ENCODE results near the gene ACAA1. TPM values are rescaled to one million over a fixed set of nuclear protein-coding genes. Genes with fewer than 3 reads are reported as not detected.
A peak's percentile ranks its signal among the peaks of the same experiment; 100 is the strongest.
"Not testable (repeated sequence)": the region's sequence is repeated elsewhere in the genome, so short reads cannot be mapped to it uniquely, and the experiment has no call there.

Gene ACAA1
- polyA plus RNA-seq, 3 donors from 2014 or later: 74.8 to 113 (median 82.8) TPM

GRCh38 chr3:38163841-38164642, 27.1 kb upstream of the ACAA1 start:
- DNase-seq: no peak
- Mint-ChIP-seq H3K9me3 (no peaks in the 10 kb centered on the region), H3K27ac (peak overlapping the region; percentile 99 to 100 (median 100)), H3K4me3 (peak overlapping the region; percentile 94 to 97 (median 96)), H3K27me3 (ENCODE audit: low read depth in 3 of 3) (peaks cover 9 to 18% (median 10%) of the 10 kb centered on the region in 3 donors), H3K4me1 (peaks cover 33 to 42% of the 10 kb centered on the region in 2 donors), H3K36me3 (no peaks in the 10 kb centered on the region)

DNA sequence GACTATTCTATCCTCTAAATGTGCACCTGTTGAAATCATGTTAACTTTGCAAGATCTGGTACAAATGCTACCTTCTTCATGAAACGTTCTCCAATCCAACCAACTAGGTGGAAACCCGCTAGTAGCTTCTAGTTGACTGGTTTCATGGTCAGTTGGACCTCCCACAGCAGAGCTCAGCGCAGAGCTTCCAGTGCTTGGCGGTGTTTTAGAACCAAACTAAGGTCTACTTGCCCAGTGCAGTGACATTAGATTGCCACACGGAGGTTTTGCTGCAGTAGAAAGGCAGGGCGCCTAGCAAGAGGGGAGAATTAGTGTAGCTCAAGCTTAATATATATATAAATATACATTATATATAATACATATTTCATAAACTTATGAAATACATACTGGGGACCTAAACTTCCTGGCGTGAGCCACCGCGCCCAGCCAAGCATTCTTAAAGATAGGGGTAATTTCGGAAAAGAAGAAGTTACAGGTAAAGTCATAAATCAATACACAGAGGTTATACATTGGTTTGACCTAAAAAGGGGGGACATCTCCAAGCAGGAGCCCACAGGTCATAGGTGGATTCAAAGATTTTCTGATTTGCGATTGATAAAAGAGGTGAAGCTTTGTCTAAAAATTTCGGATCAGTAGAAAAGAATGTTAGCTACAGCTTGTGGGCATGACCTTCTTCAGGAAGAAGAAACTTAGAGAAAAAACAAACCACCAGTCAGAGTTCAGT, 26.4 kb upstream of the ACAA1 start:
- Mint-ChIP-seq H3K27me3 (ENCODE audit: low read depth in 3 of 3) (peaks cover 9 to 18% (median 10%) of the 10 kb centered on the region in 3 donors), H3K36me3 (no peaks in the 10 kb centered on the region), H3K27ac (peak overlapping the region in 5 of 6 donors; percentile 69 to 100 (median 100)), H3K9me3 (no peaks in the 10 kb centered on the region), H3K4me3 (peak overlapping the region; percentile 5 to 95 (median 49)), H3K4me1 (peaks cover 29 to 37% of the 10 kb centered on the region in 2 donors)
- no peak for DNase-seq

DNA sequence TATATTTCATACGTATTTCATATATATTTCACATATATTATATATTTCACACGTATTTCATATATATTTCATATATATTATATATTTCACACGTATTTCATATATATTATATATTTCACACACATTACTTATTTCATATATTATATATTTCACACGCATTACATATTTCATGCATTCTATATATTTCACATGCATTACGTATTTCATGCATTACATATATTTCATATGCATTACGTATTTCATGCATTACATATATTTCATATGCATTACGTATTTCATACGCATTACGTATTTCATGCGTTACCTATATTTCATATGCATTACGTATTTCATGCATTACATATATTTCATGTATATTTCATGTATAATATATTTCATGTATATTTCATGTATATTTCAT, 23.8 kb upstream of the ACAA1 start:
- DNase-seq, H3K36me3 Mint-ChIP-seq, H3K27ac Mint-ChIP-seq, H3K9me3 Mint-ChIP-seq, H3K4me3 Mint-ChIP-seq: not testable (repeated sequence)
- peaks cover 11 to 12% of the 10 kb centered on the region in 2 donors for H3K4me1 Mint-ChIP-seq
- H3K27me3 Mint-ChIP-seq (ENCODE audit: low read depth in 3 of 3): peaks cover 7 to 14% (median 9%) of the 10 kb centered on the region in 3 donors

DNA sequence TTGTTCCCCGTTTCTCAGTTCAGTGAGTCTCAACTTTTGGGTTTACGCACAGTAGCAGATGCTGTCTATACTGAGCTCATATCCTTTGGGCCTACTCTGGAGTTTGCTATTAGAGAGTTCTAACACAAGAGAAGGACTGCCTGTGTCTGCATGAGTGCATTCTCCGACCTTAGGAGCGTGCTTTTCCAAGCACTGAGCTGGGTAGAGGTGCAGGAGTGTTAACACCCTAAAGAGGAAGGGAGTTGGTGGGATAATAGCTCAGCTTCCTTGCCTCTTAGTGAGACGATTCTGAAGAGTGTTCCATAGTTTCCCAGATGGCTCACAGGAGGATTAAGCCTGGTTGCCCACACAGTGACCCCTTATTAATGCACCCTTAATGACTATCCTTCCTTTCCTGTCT, 21.5 kb upstream of the ACAA1 start:
- Mint-ChIP-seq H3K4me3 (no peak overlapping the region), H3K9me3 (no peaks in the 10 kb centered on the region), H3K36me3 (no peaks in the 10 kb centered on the region), H3K27ac (no peak overlapping the region), H3K4me1 (no peaks in the 10 kb centered on the region), H3K27me3 (ENCODE audit: low read depth in 3 of 3) (peaks cover 0 to 4% (median 0%) of the 10 kb centered on the region in 3 donors)
- DNase-seq: no peak

- no peak overlapping the region for H3K4me3 Mint-ChIP-seq
- H3K4me1 Mint-ChIP-seq: peaks cover 4% of the 10 kb centered on the region in 2 donors
- H3K27me3 Mint-ChIP-seq (ENCODE audit: low read depth in 3 of 3): peaks cover 0 to 4% (median 0%) of the 10 kb centered on the region in 3 donors
- peaks cover 0 to 3% (median 0%) of the 10 kb centered on the region in 3 donors for H3K36me3 Mint-ChIP-seq
- H3K27ac Mint-ChIP-seq: no peak overlapping the region
- H3K9me3 Mint-ChIP-seq: no peaks in the 10 kb centered on the region
- DNase-seq: no peak
Measured at GRCh38 chr3:38157595-38157994, 20.7 kb upstream of the ACAA1 start.

- peaks cover 6 to 8% of the 10 kb centered on the region in 2 donors for H3K4me1 Mint-ChIP-seq
Measured at GRCh38 chr3:38157117-38157516, 20.2 kb upstream of the ACAA1 start.

DNA sequence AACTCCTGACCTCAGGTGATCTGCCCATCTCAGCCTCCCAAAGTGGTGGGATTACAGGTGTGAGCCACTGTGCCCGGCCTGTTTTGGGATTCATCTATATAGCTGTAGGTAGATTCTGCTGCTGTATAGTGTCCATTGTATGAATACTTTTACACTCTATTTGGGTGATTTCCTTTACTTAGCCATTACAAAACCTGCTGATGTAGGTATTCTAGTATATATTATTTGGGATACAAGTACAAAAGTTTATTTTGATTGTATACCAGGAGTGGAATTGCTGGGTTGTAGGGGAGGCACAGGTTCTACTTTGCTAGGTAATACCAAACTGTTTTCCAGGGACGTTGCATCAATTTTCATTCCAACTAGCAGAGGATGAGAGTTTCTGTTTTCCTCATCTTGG, 18.9 kb upstream of the ACAA1 start:
- peaks cover 0 to 3% (median 0%) of the 10 kb centered on the region in 3 donors for H3K36me3 Mint-ChIP-seq
- DNase-seq: no peak
- peaks cover 14 to 21% of the 10 kb centered on the region in 2 donors for H3K4me1 Mint-ChIP-seq
- H3K27ac Mint-ChIP-seq: no peak overlapping the region
- H3K9me3 Mint-ChIP-seq: no peaks in the 10 kb centered on the region
- no peak overlapping the region for H3K4me3 Mint-ChIP-seq
- H3K27me3 Mint-ChIP-seq (ENCODE audit: low read depth in 3 of 3): peaks cover 0 to 4% (median 0%) of the 10 kb centered on the region in 3 donors

More at GRCh38 chr3:38157117-38157516, 20.2 kb upstream of the ACAA1 start:
- no peak overlapping the region for H3K4me3 Mint-ChIP-seq
- H3K27ac Mint-ChIP-seq: no peak overlapping the region
- no peaks in the 10 kb centered on the region for H3K9me3 Mint-ChIP-seq
- H3K36me3 Mint-ChIP-seq: peaks cover 0 to 3% (median 0%) of the 10 kb centered on the region in 3 donors
- no peak for DNase-seq
- H3K27me3 Mint-ChIP-seq (ENCODE audit: low read depth in 3 of 3): peaks cover 0 to 4% (median 0%) of the 10 kb centered on the region in 3 donors

GRCh38 chr3:38154625-38155255, 17.8 kb upstream of the ACAA1 start:
- H3K27ac Mint-ChIP-seq: no peak overlapping the region
- no peaks in the 10 kb centered on the region for H3K9me3 Mint-ChIP-seq
- no peak for DNase-seq
- peaks cover 0 to 4% (median 0%) of the 10 kb centered on the region in 3 donors for H3K27me3 Mint-ChIP-seq (ENCODE audit: low read depth in 3 of 3)
- H3K4me3 Mint-ChIP-seq: no peak overlapping the region
- peaks cover 14 to 22% of the 10 kb centered on the region in 2 donors for H3K4me1 Mint-ChIP-seq
- peaks cover 0 to 3% (median 0%) of the 10 kb centered on the region in 3 donors for H3K36me3 Mint-ChIP-seq

DNA sequence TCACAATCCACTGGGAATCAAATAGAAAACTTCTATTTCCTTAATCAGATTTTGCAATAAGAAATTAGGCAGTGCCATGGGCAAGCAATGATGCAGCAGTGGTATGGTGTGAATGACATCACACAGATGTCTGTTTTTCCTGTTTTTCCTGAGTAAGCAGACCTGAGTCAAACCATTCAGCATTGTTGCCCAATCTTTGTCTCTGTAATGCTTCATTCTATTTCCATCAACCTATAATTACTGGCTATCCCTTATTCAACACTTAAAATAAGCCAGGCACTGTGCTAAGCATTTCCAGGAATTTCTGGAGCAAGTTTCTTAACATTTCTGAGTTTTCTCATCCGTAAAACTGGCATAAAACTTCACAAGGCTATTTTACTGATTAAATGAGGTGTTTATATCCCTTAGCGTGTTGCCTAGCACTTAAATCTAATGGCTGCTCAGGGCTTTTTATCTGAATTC, 17.1 kb upstream of the ACAA1 start:
- Mint-ChIP-seq H3K27me3 (ENCODE audit: low read depth in 3 of 3) (peaks cover 0 to 4% (median 0%) of the 10 kb centered on the region in 3 donors), H3K9me3 (no peaks in the 10 kb centered on the region), H3K36me3 (peaks cover 0 to 3% (median 0%) of the 10 kb centered on the region in 3 donors), H3K4me1 (peaks cover 14 to 22% of the 10 kb centered on the region in 2 donors), H3K4me3 (no peak overlapping the region), H3K27ac (no peak overlapping the region)
- no peak for DNase-seq

DNA sequence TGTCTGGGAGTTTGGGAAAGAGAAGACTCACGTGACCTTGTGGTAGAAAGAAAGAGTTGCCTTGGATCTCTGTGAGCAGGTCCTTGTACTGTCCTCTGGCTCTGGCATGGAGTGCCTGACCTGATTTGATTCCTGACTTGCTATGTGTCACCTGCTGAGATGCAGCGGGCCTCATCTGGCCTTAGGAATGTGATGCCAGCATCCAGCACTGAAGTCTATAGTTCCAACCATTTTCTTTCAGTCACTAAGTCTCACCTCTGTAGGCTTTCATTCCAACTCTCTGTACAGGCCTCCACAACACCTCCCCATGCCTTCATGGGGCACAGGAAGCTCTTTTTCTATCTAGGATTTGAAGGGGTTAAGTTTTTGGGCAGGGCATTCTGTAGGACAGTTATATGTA, 16.3 kb upstream of the ACAA1 start:
- H3K9me3 Mint-ChIP-seq: no peaks in the 10 kb centered on the region
- peaks cover 14 to 22% of the 10 kb centered on the region in 2 donors for H3K4me1 Mint-ChIP-seq
- peak overlapping the region in 2 of 6 donors; percentile 29 to 45 for H3K27ac Mint-ChIP-seq
- no peak overlapping the region for H3K4me3 Mint-ChIP-seq
- peaks cover 0 to 4% (median 0%) of the 10 kb centered on the region in 3 donors for H3K27me3 Mint-ChIP-seq (ENCODE audit: low read depth in 3 of 3)
- DNase-seq: no peak
- peaks cover 0 to 3% (median 0%) of the 10 kb centered on the region in 3 donors for H3K36me3 Mint-ChIP-seq

DNA sequence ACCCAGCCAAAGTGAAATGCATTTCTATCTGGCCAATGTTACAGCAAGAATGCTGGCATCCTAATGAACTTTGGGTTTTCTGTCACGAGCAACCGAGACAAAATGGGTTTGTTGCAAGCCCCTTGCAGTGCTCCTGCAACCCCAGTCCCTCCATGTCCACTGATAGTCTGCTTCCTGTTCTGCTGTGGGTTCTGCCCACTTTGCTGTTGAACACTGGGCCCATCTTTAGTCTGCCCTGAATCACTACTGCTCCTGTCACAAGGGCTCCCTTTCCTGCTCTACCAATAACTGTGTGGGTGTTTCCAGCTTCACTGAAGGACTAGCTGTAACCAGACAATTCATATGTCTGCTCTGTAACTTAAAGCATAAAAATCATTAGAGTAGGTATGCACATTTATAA, 15.7 kb upstream of the ACAA1 start:
- Mint-ChIP-seq H3K27me3 (ENCODE audit: low read depth in 3 of 3) (peaks cover 0 to 4% (median 0%) of the 10 kb centered on the region in 3 donors), H3K4me3 (no peak overlapping the region), H3K9me3 (no peaks in the 10 kb centered on the region), H3K36me3 (peaks cover 0 to 3% (median 0%) of the 10 kb centered on the region in 3 donors), H3K4me1 (peaks cover 14 to 22% of the 10 kb centered on the region in 2 donors), H3K27ac (peak overlapping the region in 4 of 6 donors; percentile 71 to 83 (median 80))
- DNase-seq: no peak

DNA sequence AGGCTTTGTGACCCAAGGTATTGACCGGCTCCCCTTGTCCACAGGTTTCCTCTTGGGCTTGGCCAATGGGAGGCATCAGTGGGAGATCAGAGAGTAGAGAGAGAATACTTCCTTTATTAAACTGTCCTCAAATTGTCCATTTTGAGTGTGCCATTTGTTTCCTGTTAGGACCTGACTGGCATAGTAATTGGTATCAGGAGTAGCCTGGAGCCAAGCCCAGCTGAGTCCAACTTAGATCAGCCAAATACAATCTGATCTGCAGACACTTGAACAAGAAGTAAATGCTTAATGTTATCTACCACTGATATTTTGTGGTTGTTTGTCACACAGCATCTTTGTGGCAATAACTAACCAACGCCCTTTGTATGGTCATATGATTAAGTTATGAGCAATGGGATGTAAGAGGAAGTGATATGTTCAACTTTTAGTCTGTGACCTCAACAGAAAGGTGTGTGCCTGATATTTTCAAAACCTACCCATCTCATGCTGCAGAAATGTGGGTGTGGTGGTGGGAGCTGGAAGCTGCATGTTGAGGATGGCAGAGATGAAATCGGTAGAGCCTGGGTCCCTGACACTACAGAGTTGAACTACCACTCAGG, 14.8 kb upstream of the ACAA1 start:
- peaks cover 0 to 4% (median under 1%) of the 10 kb centered on the region in 6 donors for H3K9me3 Mint-ChIP-seq
- peaks cover 14 to 22% of the 10 kb centered on the region in 2 donors for H3K4me1 Mint-ChIP-seq
- peak in 2 of 3 donors; percentile 30 to 54 for DNase-seq
- H3K36me3 Mint-ChIP-seq: peaks cover 2 to 6% (median 3%) of the 10 kb centered on the region in 3 donors
- H3K27ac Mint-ChIP-seq: peak overlapping the region; percentile 73 to 96 (median 90)
- peak overlapping the region in 3 of 5 donors; percentile 49 to 71 (median 50) for H3K4me3 Mint-ChIP-seq
- H3K27me3 Mint-ChIP-seq (ENCODE audit: low read depth in 3 of 3): peaks cover 0 to 4% (median 0%) of the 10 kb centered on the region in 3 donors
